Activated T-cell treated with anti-CD3 and anti-CD28 coated beads for 4 hours (primary cell): ENCODE measurements around the gene ALDH18A1.
A peak's percentile ranks its signal among the peaks of the same experiment; 100 is the strongest.

ENCODE experiments used
- DNase-seq: peaks from one replicate; pipeline ENCODE4 v3.0.0-alpha.2; 2020

ALDH18A1 gene

DNA sequence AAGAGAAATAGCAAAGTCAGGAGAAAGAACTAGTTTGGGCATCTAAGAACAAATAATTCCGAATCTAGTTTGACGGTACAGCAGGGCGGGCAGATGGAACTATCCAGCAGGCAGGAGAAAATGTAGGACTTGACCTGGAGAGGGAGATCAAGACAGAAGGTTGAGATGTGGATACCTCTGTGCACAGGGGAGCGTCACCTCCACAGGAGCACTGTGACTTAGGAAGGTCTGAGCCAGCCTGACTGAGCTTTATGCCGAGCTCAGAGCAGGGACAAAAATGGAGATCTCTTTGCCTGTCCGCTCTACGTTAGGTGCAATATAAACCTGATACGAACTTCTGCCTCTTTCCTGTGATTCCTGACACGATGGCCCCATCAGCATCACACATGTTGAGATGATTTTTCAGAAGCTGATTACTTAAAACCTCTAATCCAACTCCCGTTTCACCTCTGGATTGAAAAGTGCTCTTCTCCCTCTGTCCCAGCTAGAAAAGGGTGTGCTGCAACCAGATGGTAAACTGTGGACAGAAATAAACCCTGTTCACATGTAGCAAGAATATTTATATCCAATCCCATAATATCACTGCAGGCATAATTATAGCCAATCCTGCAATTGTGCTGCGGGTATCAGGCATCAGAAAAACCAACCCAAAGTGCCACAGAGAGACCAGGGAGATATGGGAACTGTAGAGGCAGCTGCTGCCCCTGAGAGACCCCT lies 81.7 kb downstream of the ALDH18A1 start:
- no peak for DNase-seq

DNA sequence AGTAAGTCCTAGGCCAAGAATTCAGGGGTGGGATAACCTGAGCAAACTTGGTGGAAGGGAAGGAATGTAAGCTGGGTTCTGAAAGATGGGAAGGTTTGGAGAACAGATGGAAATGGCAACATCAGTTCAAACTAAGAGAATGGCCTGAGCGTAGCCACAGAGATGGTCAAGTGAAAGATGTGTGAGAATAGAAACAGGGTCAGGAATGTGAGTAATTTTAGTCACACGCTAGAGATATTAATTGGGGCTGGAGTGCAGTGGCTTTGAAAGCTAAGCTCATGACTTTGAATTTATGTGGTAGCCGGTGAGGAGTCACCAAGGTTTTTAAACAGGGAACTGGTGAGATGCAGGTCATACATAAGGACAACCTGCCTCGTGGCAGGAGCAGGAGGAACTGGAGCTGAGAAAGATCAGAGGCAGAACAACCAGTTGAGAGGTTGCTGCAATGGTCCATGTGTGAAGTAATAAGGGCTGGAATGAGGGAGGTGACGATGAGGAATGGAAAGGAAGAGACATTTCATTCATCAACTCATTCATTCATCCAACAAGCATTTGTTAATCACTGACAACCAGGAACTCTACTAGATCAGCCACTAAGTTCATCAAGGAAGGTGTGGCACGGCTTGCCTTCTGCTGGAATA lies 82.4 kb downstream of the ALDH18A1 start:
- no peak for DNase-seq

- no peak for DNase-seq
These were observed 83.0 kb downstream of the ALDH18A1 start for GRCh38 chr10:95573527-95573926.

GRCh38 chr10:95572131-95572820 lies 84.2 kb downstream of the ALDH18A1 start:
- DNase-seq: no peak

DNA sequence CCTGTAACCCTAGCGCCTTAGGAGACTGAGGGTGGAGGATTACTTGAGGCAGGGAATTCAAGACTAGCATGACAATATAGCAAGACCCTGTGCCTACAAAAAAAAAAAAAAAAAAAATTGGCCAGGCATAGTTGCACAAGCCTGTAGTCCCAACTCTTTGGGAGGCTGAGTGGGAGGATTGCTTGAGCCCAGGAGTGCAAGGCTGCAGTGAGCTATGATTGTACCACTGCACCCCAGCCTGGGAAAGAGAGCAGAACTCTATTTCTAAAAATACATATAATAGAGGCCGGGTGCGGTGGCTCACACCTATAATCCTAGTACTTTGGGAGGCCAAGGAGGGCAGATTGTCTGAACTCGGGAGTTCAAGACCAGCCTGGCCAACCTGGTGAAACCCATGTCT lies 85.1 kb downstream of the ALDH18A1 start:
- DNase-seq: no peak

DNA sequence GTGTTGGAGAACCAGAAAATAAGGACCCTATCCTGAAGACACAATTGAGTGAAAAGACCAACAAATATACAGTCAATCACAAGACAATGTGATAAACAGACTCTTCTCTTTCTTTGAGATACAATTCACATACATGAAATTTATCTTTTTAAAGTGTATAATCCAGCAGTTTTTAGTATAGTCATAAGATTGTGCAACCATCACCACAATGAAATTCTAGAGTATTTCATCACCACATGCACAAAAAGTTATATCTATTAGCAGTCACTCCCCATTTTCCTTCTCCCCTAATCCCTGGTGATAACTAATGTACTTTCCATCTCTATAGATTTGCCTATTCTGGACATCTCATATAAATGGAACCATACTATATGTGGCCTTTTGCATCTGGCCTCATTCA lies 87.1 kb downstream of the ALDH18A1 start:
- no peak for DNase-seq

DNA sequence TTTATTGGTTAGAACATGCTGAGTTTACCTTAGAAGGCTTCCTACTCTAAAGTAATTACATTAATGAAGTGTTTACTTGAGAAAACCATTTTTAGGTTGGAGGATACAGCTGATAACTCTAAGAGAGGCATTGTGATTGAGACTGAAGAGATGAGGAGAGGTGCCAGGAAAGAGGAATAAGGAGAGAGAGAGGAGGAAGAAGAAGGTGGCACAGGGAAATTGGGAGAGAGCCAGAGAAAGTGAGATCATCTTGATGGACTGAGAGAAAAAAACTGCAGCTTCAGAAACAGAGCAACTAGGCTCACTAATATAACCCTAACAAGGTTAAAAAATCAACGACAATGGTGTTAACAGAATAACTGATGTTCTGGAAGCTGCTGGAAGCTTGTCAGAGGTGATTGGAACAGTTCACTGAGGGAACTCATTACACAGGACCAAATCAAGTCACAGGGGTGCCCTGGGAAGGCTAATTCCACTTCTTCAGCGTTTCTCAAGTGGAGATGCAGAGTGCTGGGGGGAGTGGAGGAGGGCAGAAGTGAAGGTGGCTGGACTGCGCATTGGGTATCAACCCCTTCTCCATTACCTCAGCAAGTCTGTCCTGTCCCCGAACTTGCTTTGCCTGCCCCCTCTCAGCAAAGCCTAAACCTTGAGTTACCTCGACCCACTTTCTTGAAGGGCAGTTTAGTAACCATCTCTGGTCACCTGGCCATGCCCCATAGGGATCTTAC lies 88.4 kb downstream of the ALDH18A1 start:
- no peak for DNase-seq

- no peak for DNase-seq
These were observed 90.4 kb downstream of the ALDH18A1 start for GRCh38 chr10:95566136-95566535.

GRCh38 chr10:95565336-95565735 lies 91.2 kb downstream of the ALDH18A1 start:
- no peak for DNase-seq

- DNase-seq: no peak
These were observed 92.2 kb downstream of the ALDH18A1 start for GRCh38 chr10:95564291-95564690.

DNA sequence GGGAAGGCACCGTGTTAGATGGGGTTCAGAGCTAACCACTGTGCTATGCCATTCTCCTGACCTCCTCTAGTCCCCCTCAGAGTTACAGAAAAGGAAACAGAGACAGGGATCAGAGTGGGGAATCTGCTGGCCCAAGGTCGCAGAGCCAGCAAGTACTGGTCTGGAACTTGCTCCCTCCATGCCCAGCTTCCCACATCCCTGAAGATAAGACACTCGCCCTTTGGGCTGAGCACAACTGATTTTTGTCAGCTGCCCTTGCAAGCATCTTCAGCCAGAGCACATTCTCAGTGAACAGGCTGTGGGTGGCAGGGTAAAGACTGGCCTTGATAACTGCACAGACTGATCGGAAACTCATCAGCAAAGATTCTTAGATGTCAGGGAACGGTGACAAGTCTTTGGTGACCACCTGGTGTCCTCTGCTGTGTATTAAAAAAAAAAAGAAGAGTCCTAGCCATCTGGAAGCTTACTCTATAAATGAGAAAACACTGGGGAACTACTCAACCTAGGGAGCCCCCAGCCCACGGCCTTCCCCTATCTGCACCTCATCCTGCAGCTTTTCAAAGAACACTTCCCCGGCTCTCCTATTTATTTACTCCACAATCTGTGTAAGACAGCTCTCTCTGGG lies 94.1 kb downstream of the ALDH18A1 start:
- DNase-seq: no peak

- no peak for DNase-seq
These were observed 94.7 kb downstream of the ALDH18A1 start for GRCh38 chr10:95561864-95562177.

DNA sequence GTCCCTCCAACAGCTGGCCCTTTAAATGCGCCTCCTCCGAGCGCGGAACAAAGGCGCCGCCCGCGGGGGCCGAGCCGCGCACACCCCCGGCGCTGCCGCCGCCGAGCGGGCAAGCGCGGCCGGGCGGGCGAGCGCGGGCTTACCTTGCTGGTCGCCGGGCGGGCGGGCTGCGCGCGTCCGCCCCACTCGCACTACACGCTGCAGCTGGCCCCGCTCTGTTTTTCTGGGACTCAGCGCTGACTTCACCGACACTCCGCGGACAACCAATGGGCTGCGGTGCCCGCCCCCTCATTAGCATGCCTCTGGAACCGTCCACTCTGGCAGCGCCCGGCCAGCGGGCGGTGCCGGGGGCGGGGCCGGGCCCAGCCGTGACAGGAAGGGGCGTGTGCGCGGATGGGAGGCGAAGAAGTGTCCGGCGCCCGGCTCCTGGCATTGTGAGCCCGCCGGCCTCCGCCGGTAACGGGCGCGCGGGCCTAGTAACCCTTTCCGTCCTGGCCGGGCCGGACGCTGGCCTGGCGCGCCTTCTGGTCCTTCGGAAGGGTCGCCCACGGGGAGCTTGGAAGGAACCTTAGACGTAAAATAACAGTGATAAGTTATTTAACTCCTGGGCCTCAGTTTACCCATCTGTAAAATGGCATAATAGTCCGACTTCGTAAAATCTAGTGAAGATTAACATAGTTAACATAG lies 95.2 kb downstream of the ALDH18A1 start, which contains the start of gene SORBS1:
SORBS1 (minus strand) TSS at position 195 of the 687 bp plus-strand sequence. CDS start 120,236 bp downstream, outside the sequence.
- DNase-seq: peak; percentile 58

DNA sequence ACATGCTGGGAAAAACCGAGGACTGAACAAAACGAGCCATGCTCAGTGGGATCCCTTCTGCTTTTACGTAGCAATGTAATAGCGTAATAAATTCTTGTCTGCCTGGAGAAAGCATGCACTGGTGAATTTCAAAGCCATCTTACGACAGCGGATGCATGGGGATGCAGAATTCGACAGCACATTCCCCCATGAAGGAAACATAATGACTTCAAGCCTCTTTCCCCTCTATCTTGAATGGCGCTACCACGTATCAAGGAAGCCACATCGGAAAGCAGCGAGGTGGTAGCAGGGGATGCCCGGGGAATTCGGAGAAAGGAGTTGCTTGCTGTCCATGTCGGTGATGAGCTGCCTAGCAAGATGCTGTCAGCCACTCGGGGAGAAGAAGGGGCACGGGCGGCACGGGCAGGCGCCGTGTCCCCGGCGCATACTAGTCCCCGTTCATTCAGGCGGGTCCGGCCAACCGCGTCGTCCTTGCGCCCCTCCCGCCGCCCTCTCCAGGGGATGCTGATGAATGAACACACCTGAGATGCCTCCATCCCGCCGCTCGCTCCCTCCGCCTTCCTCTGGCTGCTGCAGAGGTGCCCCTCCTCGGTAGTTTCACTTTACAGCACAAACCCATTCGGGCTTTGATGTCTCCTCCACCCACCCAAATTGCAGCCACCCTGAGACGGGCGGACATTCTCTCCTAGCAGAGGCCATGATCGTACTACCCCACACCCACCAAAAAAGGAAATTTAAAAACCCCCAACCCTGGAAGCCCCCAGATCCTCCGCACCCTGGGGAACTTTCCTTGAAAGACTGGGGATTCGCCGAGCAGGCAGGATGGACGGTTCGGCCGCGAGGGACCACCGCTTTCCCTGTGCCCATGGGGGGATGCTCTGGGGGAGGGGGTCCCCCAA lies 96.0 kb downstream of the ALDH18A1 start:
- DNase-seq: peak; percentile 14

DNA sequence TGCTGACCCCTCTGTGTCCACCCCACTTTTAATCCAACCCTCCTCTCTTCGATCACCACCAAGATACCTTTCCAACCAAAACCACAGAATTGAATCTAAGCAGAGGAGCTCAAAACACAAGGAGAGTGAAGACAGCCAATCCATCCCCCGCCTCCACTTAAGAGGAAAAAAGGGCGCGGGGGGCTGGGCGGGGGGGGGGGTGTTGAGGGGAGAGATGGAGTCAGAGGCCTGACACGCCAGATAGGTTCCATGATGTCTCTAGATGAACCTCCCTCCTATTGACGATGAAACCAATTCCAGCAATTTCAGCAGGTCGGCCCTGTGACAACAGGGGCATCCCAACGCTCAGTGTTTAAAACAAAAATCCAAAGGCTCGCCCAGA lies 96.6 kb downstream of the ALDH18A1 start:
- DNase-seq: no peak

DNA sequence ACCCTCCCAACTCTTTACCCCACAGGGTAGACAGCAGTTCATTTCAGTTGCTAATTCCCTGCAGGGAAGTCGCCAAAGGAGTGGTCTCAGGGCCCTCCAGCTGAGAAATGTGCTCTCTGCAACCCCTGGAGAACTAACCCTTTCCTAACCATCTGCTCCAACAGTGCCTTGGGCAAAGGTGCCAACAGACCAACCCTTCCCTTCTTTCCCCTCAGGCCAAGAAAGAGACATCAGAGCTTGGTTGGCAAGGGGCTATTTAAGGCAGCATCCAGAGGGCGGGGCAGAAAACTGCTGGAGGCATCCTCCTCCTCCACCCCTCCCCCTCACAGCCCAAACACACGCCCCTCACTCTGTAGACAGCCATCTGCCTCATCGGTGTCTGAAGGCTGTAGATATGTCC lies 97.0 kb downstream of the ALDH18A1 start:
- no peak for DNase-seq

GRCh38 chr10:95558593-95559320 lies 97.8 kb downstream of the ALDH18A1 start:
- no peak for DNase-seq

GRCh38 chr10:95556994-95557767 lies 99.3 kb downstream of the ALDH18A1 start:
- no peak for DNase-seq
